Measurements from ENCODE around the gene DYNC2H1.

DYNC2H1 gene

DNA sequence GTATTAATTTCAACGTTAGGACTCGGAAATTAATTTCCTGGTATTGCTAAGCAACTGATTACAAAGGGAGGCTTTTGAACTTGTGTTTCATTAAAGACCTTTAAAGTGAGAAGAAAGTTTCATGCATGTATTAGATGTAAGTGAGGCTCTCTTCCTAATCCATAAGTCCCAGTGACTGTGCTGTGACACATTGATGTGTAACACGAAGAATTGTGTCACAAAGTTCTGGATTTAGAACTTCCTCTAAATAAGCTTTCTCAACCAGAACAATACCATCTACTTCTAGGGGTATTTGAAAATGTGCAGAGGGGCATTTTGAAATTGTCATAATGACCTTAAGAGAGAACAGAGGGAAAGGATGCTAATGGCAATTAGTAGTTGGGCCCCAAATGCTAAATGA lies 31.7 kb upstream of the DYNC2H1 start:
- TF ChIP-seq, protein P1, sequence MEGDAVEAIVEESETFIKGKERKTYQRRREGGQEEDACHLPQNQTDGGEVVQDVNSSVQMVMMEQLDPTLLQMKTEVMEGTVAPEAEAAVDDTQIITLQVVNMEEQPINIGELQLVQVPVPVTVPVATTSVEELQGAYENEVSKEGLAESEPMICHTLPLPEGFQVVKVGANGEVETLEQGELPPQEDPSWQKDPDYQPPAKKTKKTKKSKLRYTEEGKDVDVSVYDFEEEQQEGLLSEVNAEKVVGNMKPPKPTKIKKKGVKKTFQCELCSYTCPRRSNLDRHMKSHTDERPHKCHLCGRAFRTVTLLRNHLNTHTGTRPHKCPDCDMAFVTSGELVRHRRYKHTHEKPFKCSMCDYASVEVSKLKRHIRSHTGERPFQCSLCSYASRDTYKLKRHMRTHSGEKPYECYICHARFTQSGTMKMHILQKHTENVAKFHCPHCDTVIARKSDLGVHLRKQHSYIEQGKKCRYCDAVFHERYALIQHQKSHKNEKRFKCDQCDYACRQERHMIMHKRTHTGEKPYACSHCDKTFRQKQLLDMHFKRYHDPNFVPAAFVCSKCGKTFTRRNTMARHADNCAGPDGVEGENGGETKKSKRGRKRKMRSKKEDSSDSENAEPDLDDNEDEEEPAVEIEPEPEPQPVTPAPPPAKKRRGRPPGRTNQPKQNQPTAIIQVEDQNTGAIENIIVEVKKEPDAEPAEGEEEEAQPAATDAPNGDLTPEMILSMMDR (conservative IDR thresholded peaks at IDR 0.05; ENCODE audit: low read length): no peak
- H3K4me3 ChIP-seq (ENCODE audit: low read length): no peak overlapping the region
- no peak for DNase-seq (ENCODE audit: low read depth)

DNA sequence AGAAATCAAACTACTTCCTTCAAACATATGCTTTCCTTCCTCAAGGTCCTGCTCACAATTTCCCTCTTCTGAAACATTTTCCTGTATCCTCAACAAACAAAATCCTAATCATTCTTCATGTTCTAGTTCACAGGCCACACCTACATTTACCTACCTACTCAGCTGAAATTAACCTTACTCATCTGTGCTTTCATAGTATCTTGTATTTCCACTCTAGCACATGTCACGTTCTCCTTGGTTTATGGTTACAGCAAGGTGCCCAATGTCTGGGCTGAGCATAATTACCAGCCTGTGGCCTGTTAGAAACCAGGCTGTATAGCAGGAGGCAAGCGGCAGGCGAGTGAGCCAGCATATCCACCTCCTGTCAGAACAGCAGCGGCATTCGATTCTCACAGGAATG lies 30.5 kb upstream of the DYNC2H1 start:
- DNase-seq (ENCODE audit: low read depth): no peak
- TF ChIP-seq, protein P1 (conservative IDR thresholded peaks at IDR 0.05; ENCODE audit: low read length): no peak
- no peak overlapping the region for H3K4me3 ChIP-seq (ENCODE audit: low read length)

DNA sequence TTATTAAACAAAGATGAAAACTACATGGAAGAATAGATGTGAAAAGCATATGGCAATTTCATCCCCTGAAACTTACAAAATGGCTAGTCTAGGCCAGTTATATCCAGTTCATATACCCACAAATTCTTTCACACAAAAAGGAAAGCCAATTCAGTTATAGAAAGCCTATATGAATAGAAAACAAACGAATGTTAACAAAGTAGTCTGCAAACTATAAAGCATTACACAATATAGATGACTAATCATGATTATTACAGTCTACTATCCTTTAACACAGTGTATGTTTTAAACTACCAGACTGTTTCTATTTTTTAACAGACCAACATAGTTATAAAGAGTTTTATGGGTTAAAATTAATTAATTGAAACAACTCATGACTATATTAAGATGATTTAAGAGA lies 29.4 kb upstream of the DYNC2H1 start:
- TF ChIP-seq, protein P1 (conservative IDR thresholded peaks at IDR 0.05; ENCODE audit: low read length): no peak
- no peak for DNase-seq (ENCODE audit: low read depth)
- H3K4me3 ChIP-seq (ENCODE audit: low read length): no peak overlapping the region

DNA sequence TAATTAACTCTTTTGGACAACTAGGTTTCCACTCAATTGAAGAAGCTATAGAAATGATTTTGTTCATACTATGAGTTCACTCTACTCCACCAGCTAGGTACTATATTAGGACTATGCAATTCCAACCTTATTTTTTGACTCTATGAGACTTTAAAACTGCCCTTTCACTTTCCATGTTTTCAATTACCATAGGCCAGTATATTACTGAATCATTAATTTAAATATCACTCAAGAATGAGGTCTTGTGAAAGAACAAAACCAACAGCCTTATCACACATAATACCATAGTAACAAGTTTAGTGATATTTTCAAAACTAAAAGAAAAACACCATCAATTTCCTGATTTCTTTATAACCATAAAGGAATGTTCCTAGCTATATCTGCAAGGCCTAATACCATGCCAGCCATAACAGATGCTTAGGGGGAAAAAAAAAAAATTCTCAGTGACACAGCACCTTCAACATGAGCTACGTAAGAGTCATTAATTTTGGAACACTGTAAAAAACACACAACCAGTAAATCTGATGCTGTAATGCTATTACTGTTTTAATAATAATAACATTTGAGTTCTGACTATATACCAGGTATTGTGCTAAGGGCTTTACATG lies 23.4 kb upstream of the DYNC2H1 start:
- peak; percentile 64 for DNase-seq (ENCODE audit: low read depth)
- no peak overlapping the region for H3K4me3 ChIP-seq (ENCODE audit: low read length)
- TF ChIP-seq, protein P1 (conservative IDR thresholded peaks at IDR 0.05; ENCODE audit: low read length): no peak

DNA sequence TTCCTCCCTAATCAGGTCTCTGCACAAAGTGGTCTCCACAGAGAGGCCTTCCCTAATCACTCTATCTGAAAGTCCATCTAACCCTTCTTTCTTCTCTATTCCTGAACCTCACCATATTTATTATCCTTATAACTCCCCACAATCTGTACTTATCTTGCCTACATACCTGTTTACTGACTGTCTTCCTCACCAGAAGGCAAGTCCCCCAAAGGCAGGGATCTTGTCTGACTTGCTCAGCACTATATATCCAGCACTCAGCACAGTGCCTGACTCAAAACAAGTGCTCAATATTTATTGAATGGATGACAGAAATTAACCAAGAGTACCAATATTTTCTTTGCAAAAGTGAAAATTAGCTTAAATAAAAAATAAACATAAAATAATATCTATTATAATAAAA lies 22.8 kb upstream of the DYNC2H1 start:
- TF ChIP-seq, protein P1 (conservative IDR thresholded peaks at IDR 0.05; ENCODE audit: low read length): no peak
- no peak for DNase-seq (ENCODE audit: low read depth)

DNA sequence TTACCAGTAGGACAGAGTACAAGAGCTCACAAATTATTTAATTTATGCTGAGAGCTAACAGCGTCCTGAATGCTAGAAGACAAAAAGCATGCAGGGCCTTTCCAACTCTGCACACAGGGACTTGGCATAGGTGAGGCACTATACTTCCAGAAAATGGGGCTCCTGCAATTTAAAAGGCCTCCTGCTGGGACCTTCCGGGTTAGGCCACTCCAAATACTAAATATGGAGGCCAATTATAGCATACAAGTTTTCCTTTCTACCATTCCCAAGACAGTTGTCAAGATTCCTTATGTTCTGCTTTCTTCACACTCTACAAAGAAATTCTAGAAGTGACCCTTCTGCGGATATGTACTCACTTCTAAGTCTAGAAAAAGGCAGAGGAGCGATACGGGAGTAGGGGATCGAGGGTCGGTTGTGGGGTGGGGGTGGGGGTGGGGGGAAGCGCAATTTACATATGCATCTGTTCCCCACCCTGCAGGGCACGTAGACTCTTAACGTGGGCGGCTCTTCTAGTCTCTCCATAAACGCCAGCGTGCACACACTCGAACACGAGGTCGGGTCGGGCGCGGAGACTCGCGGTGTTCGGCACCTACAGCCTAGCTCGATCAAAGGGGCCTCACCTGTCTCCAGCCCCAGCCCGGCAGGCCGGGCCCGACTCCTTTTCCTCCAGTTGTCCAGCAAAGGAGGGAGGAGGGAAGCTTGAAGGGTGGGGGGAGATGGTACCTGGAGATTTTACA lies 18.0 kb upstream of the DYNC2H1 start:
- H3K4me3 ChIP-seq (ENCODE audit: low read length): peak overlapping the region; percentile 83
- no peak for DNase-seq (ENCODE audit: low read depth)
- TF ChIP-seq, protein P1 (conservative IDR thresholded peaks at IDR 0.05; ENCODE audit: low read length): no peak

More for the DNA sequence above, 22.8 kb upstream of the DYNC2H1 start:
- no peak overlapping the region for H3K4me3 ChIP-seq (ENCODE audit: low read length)

All from AG10803 (cell line).